H4 (cell line): ENCODE data around the gene NCK2. TPM values are rescaled to one million over a fixed set of nuclear protein-coding genes. Genes with fewer than 3 reads are reported as not detected.

Source experiments
- DNase-seq: peaks from one replicate; pipeline ENCODE4 v3.0.0-alpha.2; 2015; ENCODE audit warnings: low spot score
- total RNA-seq: library from RNA; depleted of rRNA; stranded (reverse); fragments of >200 nt; shearing (Covaris generic); gene quantifications from 2 replicates; pipeline ENCODE4 v1.2.3, GENCODE V29; 2014; rRNA removed

Gene NCK2
- 14.7 and 17.6 TPM in 2 replicates for total RNA-seq

GRCh38 chr2:105744909-105745853 is at the start of gene NCK2:
Gene NCK2, plus strand, starts transcription at chr2:105744912. Its CDS starts 110,152 bp downstream, at chr2:105855064.
- DNase-seq = no peak

GRCh38 chr2:105697781-105698449 is 46.8 kb upstream of the NCK2 start:
- no peak for DNase-seq

- DNase-seq = no peak
Measured at GRCh38 chr2:105698820-105699219, 45.9 kb upstream of the NCK2 start.

GRCh38 chr2:105701042-105701441 is 43.7 kb upstream of the NCK2 start:
- DNase-seq = no peak

GRCh38 chr2:105708697-105709096 is 36.0 kb upstream of the NCK2 start:
- no peak for DNase-seq

GRCh38 chr2:105711394-105711793 is 33.3 kb upstream of the NCK2 start:
- DNase-seq = no peak

- DNase-seq = peak; percentile 26
Measured at GRCh38 chr2:105712166-105712915, 32.4 kb upstream of the NCK2 start.

- DNase-seq = peak; percentile 19
Measured at GRCh38 chr2:105712981-105713596, 31.6 kb upstream of the NCK2 start.

GRCh38 chr2:105714141-105714540 is 30.6 kb upstream of the NCK2 start:
- DNase-seq = no peak

- no peak for DNase-seq
Measured at GRCh38 chr2:105718846-105719481, 25.7 kb upstream of the NCK2 start.

GRCh38 chr2:105721991-105722511 is 22.7 kb upstream of the NCK2 start:
- DNase-seq = no peak

- no peak for DNase-seq
Measured at GRCh38 chr2:105722726-105723297, 21.9 kb upstream of the NCK2 start.

- no peak for DNase-seq
Measured at GRCh38 chr2:105723431-105723830, 21.3 kb upstream of the NCK2 start.

- no peak for DNase-seq
Measured at GRCh38 chr2:105725388-105725787, 19.3 kb upstream of the NCK2 start.

- no peak for DNase-seq
Measured at GRCh38 chr2:105730170-105730569, 14.5 kb upstream of the NCK2 start.

- no peak for DNase-seq
Measured at GRCh38 chr2:105731511-105731910, 13.2 kb upstream of the NCK2 start.

GRCh38 chr2:105732101-105732500 is 12.6 kb upstream of the NCK2 start:
- no peak for DNase-seq

- no peak for DNase-seq
Measured at GRCh38 chr2:105732955-105733607, 11.6 kb upstream of the NCK2 start.

GRCh38 chr2:105733875-105734274 is 10.8 kb upstream of the NCK2 start:
- DNase-seq = no peak
